ENCODE results near the gene TMX3. TPM values are rescaled to one million over a fixed set of nuclear protein-coding genes. Genes with fewer than 3 reads are reported as not detected.

The TMX3 gene
- total RNA-seq, 1 experiment from 2014 or later, result 39.5 TPM

- no peaks in the 10 kb centered on the region for H3K79me2 ChIP-seq (ENCODE audit: insufficient read depth, low read length)
- Mint-ChIP-seq H3K27ac (no peak overlapping the region), H3K4me1 (peaks cover 0 to 2% of the 10 kb centered on the region in 2 experiments; a peak in 1 of 4 replicates), H3K9me3 (no peaks in the 10 kb centered on the region), H3K27me3 (ENCODE audit: low read depth) (no peaks in the 10 kb centered on the region), H3K4me3 (no peak overlapping the region), H3K36me3 (ENCODE audit: insufficient read depth in 1 of 3, low read depth in 3 of 3) (no peaks in the 10 kb centered on the region)
- H3K56ac ChIP-seq (ENCODE audit: insufficient read length, low read depth, low read length), result no peak overlapping the region
- H2BK12ac ChIP-seq (ENCODE audit: insufficient read length, low read depth, low read length), result no peak overlapping the region
- H3K9me3 ChIP-seq (ENCODE audit: control insufficient read depth, low read depth, low read length), result no peaks in the 10 kb centered on the region
- no peak overlapping the region for H3K4ac ChIP-seq (ENCODE audit: low read depth, low read length)
- no peak overlapping the region for H3K27ac ChIP-seq (ENCODE audit: insufficient read length, low read depth, low read length)
- no peaks in the 10 kb centered on the region for H4K20me1 ChIP-seq (ENCODE audit: control insufficient read depth, insufficient read depth, insufficient read length)
- no peak overlapping the region for H4K5ac ChIP-seq (ENCODE audit: insufficient read length, low read depth, low read length)
- H2BK120ac ChIP-seq (ENCODE audit: low read depth, low read length, poor library complexity, severe bottlenecking), result no peak overlapping the region
- no peak for DNase-seq
- no peak overlapping the region for H4K91ac ChIP-seq (ENCODE audit: insufficient read length, low read depth, low read length)
- no peak for TF ChIP-seq CTCF (conservative IDR thresholded peaks at IDR 0.05)
- H3K9ac ChIP-seq (ENCODE audit: extremely low read depth, insufficient read length, low read length), result no peak overlapping the region
- no peaks in the 10 kb centered on the region for H3K27me3 ChIP-seq (ENCODE audit: insufficient read depth, low read length)
- no peak overlapping the region for H2BK20ac ChIP-seq (ENCODE audit: low read depth, low read length, poor library complexity, severe bottlenecking)
- no peak overlapping the region for H3K18ac ChIP-seq (ENCODE audit: insufficient read length, low read depth, low read length)
- no peak overlapping the region for H3K4me2 ChIP-seq (ENCODE audit: insufficient read depth, insufficient read length, low read length)
- H3K14ac ChIP-seq (ENCODE audit: insufficient read depth, low read length), result no peak overlapping the region
- no peak overlapping the region for H3T11ph ChIP-seq (ENCODE audit: low read length)
- H3K23me2 ChIP-seq (ENCODE audit: insufficient read length, low read depth, low read length, poor library complexity, severe bottlenecking), result no peaks in the 10 kb centered on the region
- no peak overlapping the region for H4K8ac ChIP-seq (replicated peaks; ENCODE audit: insufficient read length, low read depth, low read length)
- no peak overlapping the region for H2AFZ ChIP-seq (ENCODE audit: low read length)
- no peaks in the 10 kb centered on the region for H3K79me1 ChIP-seq (ENCODE audit: insufficient read depth, low read depth, low read length, poor library complexity, severe bottlenecking)
- H2BK5ac ChIP-seq (ENCODE audit: insufficient read length, low read length), result no peak overlapping the region
- no peak overlapping the region for H2BK15ac ChIP-seq (ENCODE audit: low read depth, low read length)
- H3K23ac ChIP-seq (ENCODE audit: insufficient read length, low read depth, low read length), result no peak overlapping the region
- H2AK5ac ChIP-seq (ENCODE audit: insufficient read length, low read length), result no peak overlapping the region
- no peaks in the 10 kb centered on the region for H3K4me1 ChIP-seq (ENCODE audit: insufficient read depth, low read length)
Observed at GRCh38 chr18:68627812-68628211, 87.1 kb downstream of the TMX3 start.

Other genes starting within 250 kb of the TMX3 start
- 1.2 and 1.6 TPM in 2 replicates for gene CCDC102B, start 83.0 kb upstream of the TMX3 start, total RNA-seq (2021)